ENCODE results near the gene OR9I1. TPM values are rescaled to one million over a fixed set of nuclear protein-coding genes. Genes with fewer than 3 reads are reported as not detected.

Gene OR9I1
- total and polyA plus RNA-seq, 8 donors: not detected

- TF ChIP-seq EP300 (IDR thresholded peaks at IDR 0.05) (no peak), POLR2AphosphoS5 (IDR thresholded peaks at IDR 0.05) (no peak), POLR2A (IDR thresholded peaks at IDR 0.05) (no peak), CTCF (IDR thresholded peaks at IDR 0.05) (no peak)
- 64 to 75% (median 69%) methylated on average over 5 of the region's 5 CpGs for WGBS, 5 donors
- intact Hi-C loops (cut with DNase I; ENCODE audit: low total_unique reads): no loop called here
These were observed 57.6 kb downstream of the OR9I1 start for GRCh38 chr11:58067685-58068084.

More at GRCh38 chr11:58067685-58068084, 57.6 kb downstream of the OR9I1 start:
- DNase-seq: no peak
- H3K4me3 ChIP-seq: no peak overlapping the region
- H3K4me1 ChIP-seq: no peaks in the 10 kb centered on the region
- no peaks in the 10 kb centered on the region for H3K36me3 ChIP-seq
- H3K27me3 ChIP-seq: no peaks in the 10 kb centered on the region
- no peaks in the 10 kb centered on the region for H3K9me3 ChIP-seq
- H3K27ac ChIP-seq: no peak overlapping the region

Other genes with a start within 250 kb of the OR9I1 start
- gene OR9Q1, start 101.6 kb downstream of the OR9I1 start, total RNA-seq: not detected
- gene OR9Q1, start 101.6 kb downstream of the OR9I1 start, polyA plus RNA-seq: not detected
- gene OR6Q1, start 94.6 kb downstream of the OR9I1 start, total RNA-seq: not detected
- gene OR6Q1, start 94.6 kb downstream of the OR9I1 start, polyA plus RNA-seq: not detected
- not detected for gene OR9Q2, start 63.5 kb upstream of the OR9I1 start, total RNA-seq
- not detected for gene OR9Q2, start 63.5 kb upstream of the OR9I1 start, polyA plus RNA-seq
- not detected for gene OR1S2, start 78.6 kb upstream of the OR9I1 start, total RNA-seq
- gene OR1S2, start 78.6 kb upstream of the OR9I1 start, polyA plus RNA-seq: not detected
- gene OR1S1, start 87.2 kb upstream of the OR9I1 start, total RNA-seq: not detected
- gene OR1S1, start 87.2 kb upstream of the OR9I1 start, polyA plus RNA-seq: not detected
- not detected for gene OR10Q1, start 103.4 kb upstream of the OR9I1 start, total RNA-seq
- gene OR10Q1, start 103.4 kb upstream of the OR9I1 start, polyA plus RNA-seq: not detected
- not detected for gene OR10W1, start 142.7 kb upstream of the OR9I1 start, total RNA-seq
- gene OR10W1, start 142.7 kb upstream of the OR9I1 start, polyA plus RNA-seq: not detected
- gene OR5B17, start 233.5 kb upstream of the OR9I1 start, total RNA-seq: not detected
- gene OR5B17, start 233.5 kb upstream of the OR9I1 start, polyA plus RNA-seq: not detected